Upper lobe of right lung (tissue), 1 donor: Measurements from ENCODE around the gene CENPH. TPM values are rescaled to one million over a fixed set of nuclear protein-coding genes. Genes with fewer than 3 reads are reported as not detected.

Experiments
- ATAC-seq: fragments of 200-7000 bp; cut with Tn5 transposase; one replicate; pipeline ENCODE4 v1.9.1; 2020; ENCODE audit warnings: mild to moderate bottlenecking, moderate library complexity
- DNase-seq: peaks from one replicate; pipeline ENCODE4 v3.0.0-alpha.2; 2020
- H3K27ac ChIP-seq: fragments of 200-600 bp; one replicate; pipeline ENCODE4 v1.8.0; 2022
- H3K27me3 ChIP-seq: fragments of 200-600 bp; one replicate; pipeline ENCODE4 v1.8.0; 2022; ENCODE audit warnings: mild to moderate bottlenecking
- H3K36me3 ChIP-seq: fragments of 200-600 bp; one replicate; pipeline ENCODE4 v1.8.0; 2022
- H3K4me1 ChIP-seq: fragments of 200-600 bp; one replicate; pipeline ENCODE4 v1.8.0; 2022
- H3K4me3 ChIP-seq: fragments of 200-600 bp; one replicate; pipeline ENCODE4 v1.8.0; 2022; ENCODE audit warnings: mild to moderate bottlenecking
- H3K9me3 ChIP-seq: fragments of 200-600 bp; one replicate; pipeline ENCODE4 v1.8.0; 2022
- intact Hi-C: fragments of 100-400 bp; cut with DNase I; formaldehyde crosslinking; loops from one replicate; pipeline ENCODE4 v1.11.0; 2022
- total RNA-seq: library from RNA; stranded (reverse); fragmentation: NEBNext Ultra II Directional; extraction: Animal tissue kit (Norgen Biotek cat#: 25700); gene quantifications from one replicate; pipeline ENCODE4 v1.2.1, GENCODE V29; 2021
- TF ChIP-seq, protein P1 (sequence below): fragments of 200-600 bp; IDR thresholded peaks from one replicate; pipeline ENCODE4 v1.8.0; 2022; ENCODE audit warnings: antibody characterized with exemption
- donor health status: DM: no; HTN: yes; CAD: no; lungs with severe emphysema.

The CENPH gene
- total RNA-seq, 1 donor from 2014 or later, result 1.6 TPM

DNA sequence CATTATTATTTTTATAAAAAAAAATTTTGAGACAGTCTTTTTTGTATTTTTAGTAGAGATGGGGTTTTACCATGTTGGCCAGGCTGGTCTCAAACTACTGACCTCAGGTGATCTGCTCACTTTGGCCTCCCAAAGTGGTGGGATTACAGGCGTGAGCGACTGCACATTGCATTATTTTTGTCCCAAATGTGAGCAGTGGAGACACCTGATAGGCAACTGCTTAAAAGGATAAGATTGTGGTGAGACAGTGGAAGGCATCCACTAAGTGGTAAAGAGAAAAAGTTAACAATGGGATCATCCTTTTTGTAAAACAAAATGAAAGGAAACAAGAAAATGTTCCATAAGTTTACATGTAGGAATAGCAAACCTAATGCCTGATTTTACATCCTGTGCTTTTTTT lies 2.0 kb upstream of the CENPH start:
- Histone ChIP-seq H3K4me3 (no peak overlapping the region), H3K27ac (no peak overlapping the region), H3K36me3 (no peaks in the 10 kb centered on the region), H3K9me3 (no peaks in the 10 kb centered on the region), H3K4me1 (peaks cover 9% of the 10 kb centered on the region), H3K27me3 (no peaks in the 10 kb centered on the region)
- intact Hi-C loops, result no loop called here
- TF ChIP-seq, protein P1, sequence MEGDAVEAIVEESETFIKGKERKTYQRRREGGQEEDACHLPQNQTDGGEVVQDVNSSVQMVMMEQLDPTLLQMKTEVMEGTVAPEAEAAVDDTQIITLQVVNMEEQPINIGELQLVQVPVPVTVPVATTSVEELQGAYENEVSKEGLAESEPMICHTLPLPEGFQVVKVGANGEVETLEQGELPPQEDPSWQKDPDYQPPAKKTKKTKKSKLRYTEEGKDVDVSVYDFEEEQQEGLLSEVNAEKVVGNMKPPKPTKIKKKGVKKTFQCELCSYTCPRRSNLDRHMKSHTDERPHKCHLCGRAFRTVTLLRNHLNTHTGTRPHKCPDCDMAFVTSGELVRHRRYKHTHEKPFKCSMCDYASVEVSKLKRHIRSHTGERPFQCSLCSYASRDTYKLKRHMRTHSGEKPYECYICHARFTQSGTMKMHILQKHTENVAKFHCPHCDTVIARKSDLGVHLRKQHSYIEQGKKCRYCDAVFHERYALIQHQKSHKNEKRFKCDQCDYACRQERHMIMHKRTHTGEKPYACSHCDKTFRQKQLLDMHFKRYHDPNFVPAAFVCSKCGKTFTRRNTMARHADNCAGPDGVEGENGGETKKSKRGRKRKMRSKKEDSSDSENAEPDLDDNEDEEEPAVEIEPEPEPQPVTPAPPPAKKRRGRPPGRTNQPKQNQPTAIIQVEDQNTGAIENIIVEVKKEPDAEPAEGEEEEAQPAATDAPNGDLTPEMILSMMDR, result no peak
- ATAC-seq (no peak), DNase-seq (no peak)

DNA sequence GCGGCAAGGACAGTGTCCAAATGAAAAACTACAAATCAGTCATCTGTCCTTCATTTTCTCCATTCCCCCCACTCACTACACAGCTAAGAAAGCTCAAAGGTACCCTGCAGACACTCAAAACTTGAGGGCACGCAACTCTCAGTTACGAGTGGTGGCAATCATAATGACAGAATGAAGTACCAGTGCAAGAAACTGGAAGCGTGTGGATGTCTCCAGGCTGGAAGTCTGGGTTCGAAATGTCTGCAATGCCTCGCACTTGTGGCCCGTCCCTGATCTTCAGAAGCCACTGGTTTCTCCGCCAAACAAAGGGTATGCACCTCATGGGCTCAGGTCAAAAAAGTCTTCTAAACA lies 597 bp upstream of the CENPH start:
- intact Hi-C loops, result no loop called here
- Histone ChIP-seq H3K27ac (peak overlapping the region; percentile 95), H3K27me3 (no peaks in the 10 kb centered on the region), H3K9me3 (no peaks in the 10 kb centered on the region), H3K4me3 (peak overlapping the region; percentile 75), H3K36me3 (no peaks in the 10 kb centered on the region), H3K4me1 (peaks cover 9% of the 10 kb centered on the region)
- DNase-seq, result no peak
- TF ChIP-seq, protein P1, result no peak
- ATAC-seq, result no peak

DNA sequence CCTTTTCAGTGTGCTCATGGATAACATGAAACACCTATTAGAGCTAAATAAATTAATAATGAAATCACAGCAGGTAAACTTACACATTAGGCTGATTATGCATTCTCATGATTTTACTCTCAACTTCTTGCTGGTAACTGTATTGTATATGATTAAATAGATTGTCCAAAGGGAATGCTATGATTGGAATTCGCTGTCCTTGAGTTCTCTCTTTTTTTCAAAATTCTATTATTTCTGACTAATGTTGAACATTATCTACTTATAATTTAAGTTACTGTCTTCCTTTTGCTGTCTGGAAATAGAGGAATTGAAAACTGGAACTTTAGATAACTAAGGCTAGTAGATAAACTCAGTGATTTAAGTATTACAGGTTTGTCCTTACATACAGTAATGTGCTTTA lies 13.1 kb downstream of the CENPH start:
- ATAC-seq, result no peak
- Histone ChIP-seq H3K9me3 (no peaks in the 10 kb centered on the region), H3K27me3 (no peaks in the 10 kb centered on the region), H3K27ac (no peak overlapping the region), H3K36me3 (no peaks in the 10 kb centered on the region), H3K4me1 (no peaks in the 10 kb centered on the region), H3K4me3 (no peak overlapping the region)
- no peak for DNase-seq
- TF ChIP-seq, protein P1, result no peak
- intact Hi-C loops, result no loop called here

DNA sequence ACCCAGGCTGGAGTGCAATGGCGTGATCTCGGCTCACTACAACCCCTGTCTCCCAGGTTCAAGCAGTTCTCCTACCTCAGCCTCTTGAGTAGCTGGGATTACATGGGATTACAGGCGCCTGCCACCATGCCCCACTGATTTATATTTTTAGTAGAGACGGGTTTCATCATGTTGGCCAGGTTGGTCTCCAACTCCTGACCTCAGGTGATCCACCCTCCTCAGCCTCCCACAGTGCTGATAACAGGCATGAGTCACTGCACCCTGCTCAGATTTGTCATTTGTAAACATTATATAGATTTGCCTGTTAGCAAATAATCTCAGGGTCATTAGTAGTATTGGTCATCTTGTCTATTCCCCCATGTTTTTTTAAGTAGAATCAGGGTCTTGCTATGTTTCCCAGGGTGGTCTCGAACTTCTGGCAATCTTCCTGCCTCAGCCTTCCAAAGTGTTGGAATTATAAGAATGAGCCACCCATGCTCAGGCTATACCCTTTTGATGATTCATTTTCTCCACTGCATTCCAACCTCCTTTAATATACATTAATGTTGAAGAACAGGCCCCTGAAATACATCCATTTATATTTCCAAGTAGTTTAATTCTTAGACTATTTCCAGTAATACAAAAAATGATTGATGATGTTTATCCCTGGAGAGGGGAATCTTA lies 17.3 kb downstream of the CENPH start:
- Histone ChIP-seq H3K9me3 (no peaks in the 10 kb centered on the region), H3K36me3 (no peaks in the 10 kb centered on the region), H3K27ac (no peak overlapping the region), H3K4me1 (no peaks in the 10 kb centered on the region), H3K27me3 (no peaks in the 10 kb centered on the region), H3K4me3 (no peak overlapping the region)
- no peak for ATAC-seq
- intact Hi-C loops, result no loop called here
- no peak for DNase-seq
- TF ChIP-seq, protein P1, result no peak

DNA sequence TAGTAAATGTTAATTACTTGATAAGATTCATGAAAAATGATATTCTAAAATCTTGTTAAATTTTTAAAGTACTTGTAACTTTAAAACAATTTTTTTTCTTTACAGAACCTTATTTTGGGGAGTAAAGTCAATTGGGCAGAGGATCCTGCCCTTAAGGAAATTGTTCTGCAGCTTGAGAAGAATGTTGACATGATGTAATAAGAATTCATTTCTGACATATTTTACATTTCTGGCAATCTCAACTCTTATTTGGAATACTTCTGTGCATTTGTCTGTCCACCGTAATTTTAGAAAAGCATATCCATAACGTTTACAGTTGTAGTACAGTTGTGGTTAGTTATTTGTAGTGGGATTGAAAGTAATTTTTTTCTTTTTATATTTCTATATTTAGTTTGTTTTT lies 20.2 kb downstream of the CENPH start:
- DNase-seq (no peak), ATAC-seq (no peak)
- no peak overlapping the region for H3K4me3 ChIP-seq
- H3K9me3 ChIP-seq, result no peaks in the 10 kb centered on the region
- intact Hi-C loops, result no loop called here
- H3K36me3 ChIP-seq, result no peaks in the 10 kb centered on the region
- H3K27me3 ChIP-seq, result no peaks in the 10 kb centered on the region
- TF ChIP-seq, protein P1, result no peak
- no peak overlapping the region for H3K27ac ChIP-seq
- H3K4me1 ChIP-seq, result no peaks in the 10 kb centered on the region

DNA sequence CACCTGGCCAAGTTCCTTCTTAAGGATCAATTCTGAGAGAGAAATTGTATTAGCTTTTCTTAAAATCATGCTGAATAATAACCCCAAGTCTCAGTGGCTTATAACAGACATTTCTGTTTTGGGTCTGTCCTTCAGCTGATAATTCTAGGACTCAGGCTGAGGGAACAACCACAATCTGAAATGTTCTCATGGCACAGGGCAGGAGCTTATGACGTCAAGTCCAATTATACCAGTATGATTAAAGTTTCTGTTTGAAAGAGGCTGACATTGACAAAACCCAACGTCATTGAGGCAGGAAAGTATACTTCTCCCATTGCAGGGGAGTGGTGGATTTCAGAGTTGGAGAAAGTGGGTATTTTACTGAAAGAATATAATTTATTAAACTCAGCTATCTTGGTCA lies 21.8 kb downstream of the CENPH start:
- H3K27ac ChIP-seq, result no peak overlapping the region
- H3K4me3 ChIP-seq, result no peak overlapping the region
- no peaks in the 10 kb centered on the region for H3K36me3 ChIP-seq
- H3K9me3 ChIP-seq, result no peaks in the 10 kb centered on the region
- ATAC-seq, result no peak
- TF ChIP-seq, protein P1, result no peak
- no peak for DNase-seq
- intact Hi-C loops, result no loop called here
- no peaks in the 10 kb centered on the region for H3K4me1 ChIP-seq
- no peaks in the 10 kb centered on the region for H3K27me3 ChIP-seq
